Cerebellar cortex (tissue), 1 donor: ENCODE measurements around the gene VAPA.

ENCODE experiments used
- DNase-seq: peaks from one replicate; pipeline ENCODE4 v3.0.0-alpha.2; 2015; ENCODE audit warnings: low spot score

Gene VAPA

GRCh38 chr18:9943311-9943710 is 29.5 kb downstream of the VAPA start:
- no peak for DNase-seq

DNA sequence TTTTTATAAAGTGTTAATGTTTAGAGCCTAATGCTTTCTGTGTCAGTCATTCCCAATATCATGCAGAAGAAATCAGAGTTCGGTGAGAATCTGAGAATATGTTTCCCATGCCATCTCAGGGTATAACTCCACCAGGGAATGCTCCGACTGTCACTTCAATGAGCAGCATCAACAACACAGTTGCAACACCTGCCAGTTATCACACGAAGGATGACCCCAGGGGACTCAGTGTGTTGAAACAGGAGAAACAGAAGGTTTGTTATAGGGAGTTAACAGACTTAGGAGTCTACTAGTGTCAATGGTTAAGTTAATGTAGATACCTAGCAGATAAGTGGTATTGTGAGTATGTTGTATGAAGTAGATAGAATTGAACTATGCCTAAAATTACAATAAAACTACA is 31.0 kb downstream of the VAPA start:
- DNase-seq = no peak

- no peak for DNase-seq
Measured at GRCh38 chr18:9946831-9947230, 33.0 kb downstream of the VAPA start.

DNA sequence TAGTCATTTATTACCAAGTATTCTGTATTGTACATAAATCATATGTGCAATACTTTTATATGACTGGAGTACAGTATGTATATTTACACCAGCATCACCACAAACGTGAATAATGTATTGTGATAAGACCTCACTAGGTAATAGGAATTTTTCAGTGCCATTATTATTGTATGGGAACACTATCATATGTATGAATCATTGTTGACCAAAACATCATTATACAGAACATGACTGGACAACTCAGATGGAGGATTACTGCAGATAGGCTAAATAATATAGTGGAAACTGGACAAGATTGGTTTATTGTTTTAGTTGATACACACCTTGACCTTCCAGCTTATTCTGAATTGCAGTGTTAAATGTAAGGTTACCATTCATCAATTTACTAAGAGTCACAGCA is 33.4 kb downstream of the VAPA start:
- DNase-seq = no peak

DNA sequence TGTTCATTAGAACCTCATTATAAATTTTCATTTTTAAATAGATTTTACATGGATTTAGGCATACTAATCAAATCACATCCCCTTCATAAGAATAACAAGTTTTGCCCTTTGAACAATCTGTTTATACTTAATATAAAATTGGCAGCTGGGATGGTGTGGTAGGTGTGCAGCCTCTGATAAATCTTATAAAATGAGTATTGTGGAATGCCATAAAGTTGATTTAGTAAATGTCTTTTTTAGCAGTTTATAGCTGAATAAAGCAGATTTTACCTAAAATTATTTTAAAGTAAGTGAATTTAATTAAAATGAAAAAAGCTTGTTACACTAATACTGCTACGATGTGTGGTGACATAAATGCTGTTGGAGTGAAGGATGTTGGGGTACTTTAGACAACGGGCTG is 35.5 kb downstream of the VAPA start:
- DNase-seq = no peak

DNA sequence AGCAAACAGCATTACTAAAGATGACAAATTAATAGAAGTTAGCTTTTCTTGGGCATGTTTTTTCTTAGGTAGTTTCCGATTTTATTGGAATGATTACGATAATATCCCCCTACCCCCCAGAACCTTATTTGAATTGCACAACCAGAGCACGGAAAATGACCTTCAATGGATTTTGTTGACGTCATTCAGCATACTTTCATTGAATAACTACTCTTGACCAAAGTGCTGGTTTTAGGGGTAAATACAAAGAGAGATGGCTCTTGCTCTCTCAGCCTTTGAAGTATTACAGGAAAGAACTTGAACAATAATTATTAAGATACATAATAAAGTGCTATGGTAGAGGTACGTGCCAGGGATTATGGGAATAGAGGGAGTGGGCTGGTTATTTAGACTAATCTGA is 36.0 kb downstream of the VAPA start:
- DNase-seq = no peak

GRCh38 chr18:9950289-9951016 is 36.6 kb downstream of the VAPA start:
- DNase-seq = no peak

DNA sequence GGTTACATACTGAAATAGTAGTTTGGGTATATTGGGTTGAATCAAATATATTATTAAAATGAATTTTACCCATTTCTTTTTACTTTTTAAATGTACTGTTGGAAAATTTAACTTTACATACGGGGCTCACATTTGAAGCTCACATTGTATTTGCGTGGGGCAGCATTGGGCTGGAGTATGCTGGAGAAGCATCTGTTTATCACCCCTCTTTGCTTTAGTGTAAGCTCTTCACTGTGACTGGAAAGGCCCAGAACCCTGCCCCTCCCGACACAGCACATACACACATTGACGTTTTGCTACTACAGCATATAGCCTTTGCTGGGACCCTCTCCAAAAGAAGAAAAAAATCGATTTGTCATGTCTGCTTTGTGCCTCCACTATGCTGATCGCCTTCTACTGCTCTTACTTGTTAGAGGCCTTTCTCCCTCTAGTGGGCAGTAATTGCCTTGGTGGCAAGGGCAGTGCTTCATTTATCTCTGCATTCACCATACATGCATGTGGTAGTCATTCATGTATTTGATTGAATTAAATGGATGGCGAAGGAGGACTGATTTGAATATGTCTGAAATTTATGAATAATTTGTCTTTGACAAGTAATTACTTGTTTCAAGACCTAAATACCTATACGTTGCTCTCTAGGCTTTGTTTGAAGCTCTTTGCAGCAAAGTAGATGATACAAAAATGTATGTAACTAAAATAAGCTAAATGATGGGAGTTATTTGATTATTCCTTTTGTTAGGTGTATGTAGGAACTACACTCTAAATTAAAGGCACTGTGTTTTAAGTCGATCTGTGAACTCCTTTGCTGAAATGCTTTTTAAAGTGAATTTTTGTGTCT is 37.4 kb downstream of the VAPA start:
- DNase-seq = peak; percentile 55

- no peak for DNase-seq
Measured at GRCh38 chr18:9952633-9953416, 39.0 kb downstream of the VAPA start.

DNA sequence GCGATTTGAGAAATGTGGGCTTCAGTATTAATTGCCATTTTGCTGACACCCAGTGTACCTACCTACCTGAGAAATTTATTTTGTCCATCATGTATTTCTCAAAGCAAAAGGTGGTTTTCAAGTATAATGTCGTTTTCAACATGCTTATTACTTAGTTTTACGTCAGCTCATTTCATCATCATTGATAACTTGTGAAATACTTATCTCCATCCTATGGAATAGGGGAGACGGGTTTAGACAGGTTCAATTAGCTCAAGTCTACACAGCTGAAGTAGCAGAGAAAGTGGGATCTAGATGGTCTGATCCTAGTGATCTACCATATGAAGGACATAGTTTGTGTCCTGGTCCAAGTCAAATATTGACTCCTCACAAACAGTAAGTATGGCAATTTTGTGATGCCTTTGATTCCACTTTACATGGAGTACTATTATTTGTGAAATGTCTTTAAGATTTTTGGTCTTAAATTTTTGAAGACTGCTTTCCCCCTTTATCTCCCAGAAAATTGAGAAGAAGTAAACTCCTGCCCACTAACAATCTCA is 45.1 kb downstream of the VAPA start:
- DNase-seq = no peak

DNA sequence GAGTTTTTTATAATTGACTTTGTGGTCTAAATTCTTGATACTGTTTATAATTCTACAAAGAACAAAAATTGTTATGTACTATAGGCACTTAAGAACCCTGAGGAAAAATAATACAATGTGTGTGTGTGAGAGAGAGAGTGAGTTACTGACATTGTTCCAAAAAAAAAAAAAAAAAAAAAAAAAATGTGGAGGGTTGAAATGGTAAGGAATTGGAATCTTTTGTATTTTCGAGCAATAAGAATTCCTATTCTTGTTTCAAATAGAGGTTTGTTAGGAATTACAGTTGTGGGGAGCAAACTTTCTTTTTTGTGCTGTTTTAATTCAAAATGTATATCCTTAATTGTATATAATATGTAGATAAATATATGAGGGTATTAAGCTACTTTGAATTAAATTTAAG is 45.7 kb downstream of the VAPA start:
- DNase-seq = no peak

DNA sequence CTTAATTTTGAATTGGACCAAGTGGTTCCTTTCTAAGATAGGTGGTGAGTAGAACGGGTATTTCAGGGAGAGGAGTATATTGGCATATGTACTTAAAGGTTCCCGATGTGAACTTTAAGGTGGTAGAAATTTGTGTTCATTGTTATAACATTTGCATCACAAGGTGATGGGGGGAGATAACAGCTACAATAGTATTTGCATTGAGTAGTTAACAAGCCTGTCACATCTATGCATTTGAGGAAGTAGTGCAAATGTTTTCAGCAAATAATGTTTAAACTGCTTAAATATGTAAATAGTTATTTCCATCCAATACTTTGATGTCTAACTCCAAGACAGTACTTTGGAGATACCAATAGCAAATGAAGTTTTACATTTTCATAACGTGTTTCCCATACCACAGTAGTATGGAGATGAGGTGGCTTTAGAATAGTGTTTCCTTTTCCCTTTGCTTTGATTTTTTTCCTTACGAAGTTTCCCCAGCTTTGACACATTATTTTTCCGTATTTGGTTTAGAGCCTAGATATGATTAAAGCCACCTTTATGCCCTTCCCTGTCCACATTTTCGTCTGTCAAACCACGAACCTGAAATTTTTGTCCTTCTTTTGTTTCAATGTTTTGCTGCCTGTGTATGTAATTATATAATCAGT is 46.6 kb downstream of the VAPA start:
- DNase-seq = no peak

DNA sequence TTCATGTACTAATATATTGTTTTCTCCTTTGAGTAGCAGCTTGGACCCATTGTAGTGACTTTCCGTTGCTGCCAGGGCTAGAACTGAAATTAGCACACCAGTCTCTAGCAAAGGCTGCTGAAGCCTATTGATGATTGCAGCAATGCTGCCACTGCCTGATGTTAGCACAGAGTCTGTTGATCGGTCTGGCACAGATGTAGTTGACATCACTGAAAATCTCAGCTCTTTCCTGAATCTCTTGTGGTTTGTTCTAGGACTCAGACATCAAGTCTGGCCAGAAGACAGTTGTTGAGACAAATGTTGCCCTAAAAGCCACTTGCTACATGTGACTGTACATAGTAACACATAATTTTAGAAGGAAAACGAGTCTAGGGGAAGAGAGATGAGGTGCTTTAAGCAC is 47.2 kb downstream of the VAPA start:
- peak; percentile 20 for DNase-seq

- no peak for DNase-seq
Measured at GRCh38 chr18:9965711-9966624, 52.2 kb downstream of the VAPA start.

GRCh38 chr18:9968081-9968848 is 54.4 kb downstream of the VAPA start:
- DNase-seq = no peak

- no peak for DNase-seq
Measured at GRCh38 chr18:9969247-9969646, 55.4 kb downstream of the VAPA start.

- peak; percentile 82 for DNase-seq
Measured at GRCh38 chr18:9971313-9971920, 57.6 kb downstream of the VAPA start.

GRCh38 chr18:9973470-9973869 is 59.7 kb downstream of the VAPA start:
- no peak for DNase-seq

DNA sequence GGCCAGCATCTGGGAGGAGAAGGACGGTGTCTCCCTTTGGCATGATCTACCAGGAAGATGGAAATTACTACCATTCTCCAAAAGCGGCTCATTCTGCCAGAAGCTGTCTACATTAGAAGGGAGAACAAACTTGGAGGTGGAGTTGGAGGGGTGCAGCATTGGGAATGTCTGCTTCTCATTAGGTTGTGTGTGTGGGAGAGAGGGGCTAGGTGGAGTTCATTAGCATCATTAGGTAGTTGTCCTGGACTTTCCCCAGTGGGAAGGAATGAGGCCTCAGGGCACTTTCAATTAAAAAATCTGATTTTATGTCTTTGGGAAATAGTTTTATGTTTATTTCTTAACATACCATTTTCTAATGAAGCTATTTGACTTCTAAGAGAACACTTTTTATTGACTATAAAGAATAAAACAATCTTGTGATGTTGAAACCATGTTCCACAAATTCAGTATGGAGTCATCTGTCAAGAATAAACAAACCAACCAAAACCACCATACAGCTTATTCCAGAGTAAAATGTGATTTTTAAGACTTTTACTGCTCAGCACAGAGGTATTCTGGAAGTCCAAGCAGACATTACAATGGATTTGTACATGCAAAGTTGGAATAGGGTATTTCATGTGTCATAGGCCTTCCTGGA is 60.6 kb downstream of the VAPA start:
- no peak for DNase-seq
